Mesenchymal stem cell (in vitro differentiated cells and primary cell): Measurements from ENCODE around the gene DENND4B. TPM values are rescaled to one million over a fixed set of nuclear protein-coding genes. Genes with fewer than 3 reads are reported as not detected.

Experiments
- DNase-seq: peaks from one replicate; pipeline ENCODE4 v3.0.0-alpha.2; 2013
- H2AFZ ChIP-seq: one replicate; pipeline ENCODE4 v1.6.1; 2013; ENCODE audit warnings: low read depth, mild to moderate bottlenecking, control low read depth, inconsistent platforms, low read length, moderate library complexity
- H2AK5ac ChIP-seq: 2 replicates; pipeline ENCODE4 v1.6.1; 2013; ENCODE audit warnings: low read length, moderate library complexity, mild to moderate bottlenecking, inconsistent platforms; ENCODE audit not compliant: severe bottlenecking
- H2BK120ac ChIP-seq: one replicate; pipeline ENCODE4 v1.6.1; 2013; ENCODE audit warnings: low read depth, mild to moderate bottlenecking, inconsistent platforms, low read length, moderate library complexity
- H2BK12ac ChIP-seq, 2 experiments: one replicate each; pipeline ENCODE4 v1.6.1; 2013; ENCODE audit warnings: inconsistent platforms in 2 of 2, low read length in 2 of 2, mild to moderate bottlenecking in 2 of 2, moderate library complexity in 2 of 2, control low read depth in 1 of 2
- H2BK15ac ChIP-seq: one replicate; pipeline ENCODE4 v1.6.1; 2013; ENCODE audit warnings: mild to moderate bottlenecking, low read depth, inconsistent platforms; ENCODE audit not compliant: poor library complexity, severe bottlenecking
- H2BK5ac ChIP-seq: 2 replicates; pipeline ENCODE4 v1.6.1; 2013; ENCODE audit warnings: low read depth, mild to moderate bottlenecking, low read length, control low read depth, inconsistent platforms; ENCODE audit not compliant: poor library complexity, severe bottlenecking
- H3K14ac ChIP-seq, 2 experiments: one replicate each; pipeline ENCODE4 v1.6.1; 2013; ENCODE audit warnings: inconsistent platforms in 2 of 2, low read length in 2 of 2, control low read depth in 1 of 2, mild to moderate bottlenecking in 1 of 2, moderate library complexity in 1 of 2
- H3K18ac ChIP-seq, 2 experiments: one replicate each; pipeline ENCODE4 v1.6.1; 2013; ENCODE audit warnings: inconsistent platforms in 2 of 2, low read length in 2 of 2, control low read depth in 1 of 2, low read depth in 1 of 2, mild to moderate bottlenecking in 1 of 2
- H3K23ac ChIP-seq, 2 experiments: one replicate each; pipeline ENCODE4 v1.6.1; 2013; ENCODE audit warnings: inconsistent platforms in 2 of 2, low read length in 2 of 2, mild to moderate bottlenecking in 2 of 2, moderate library complexity in 2 of 2, control low read depth in 1 of 2
- H3K27ac ChIP-seq: 2 replicates; pipeline ENCODE4 v1.5.1; 2013; ENCODE audit warnings: mild to moderate bottlenecking, moderate library complexity, low read length, control low read depth, inconsistent platforms; ENCODE audit not compliant: poor library complexity, severe bottlenecking
- H3K27me3 ChIP-seq, 2 experiments: 2 replicates each; pipeline versions ENCODE4 v1.6.1 to v1.7.0; 2013; ENCODE audit warnings: low read length in 2 of 2, mild to moderate bottlenecking in 2 of 2, moderate library complexity in 2 of 2, control low read depth in 1 of 2, inconsistent platforms in 1 of 2; ENCODE audit not compliant: control insufficient read depth in 1 of 2, insufficient read depth in 1 of 2
- H3K36me3 ChIP-seq, 2 experiments: 2 replicates each; pipeline versions ENCODE4 v1.6.1 to v1.7.0; 2013; ENCODE audit warnings: low read length in 2 of 2, control low read depth in 1 of 2, inconsistent platforms in 1 of 2, low read depth in 1 of 2, mild to moderate bottlenecking in 1 of 2; ENCODE audit not compliant: insufficient read depth in 2 of 2, control insufficient read depth in 1 of 2
- H3K4ac ChIP-seq, 2 experiments: one replicate each; pipeline ENCODE4 v1.6.1; 2013; ENCODE audit warnings: inconsistent platforms in 2 of 2, low read length in 2 of 2, mild to moderate bottlenecking in 2 of 2, moderate library complexity in 2 of 2, control low read depth in 1 of 2, low read depth in 1 of 2
- H3K4me1 ChIP-seq: 2 replicates; pipeline ENCODE4 v1.6.1; 2013; ENCODE audit warnings: low read depth, low read length, control low read depth; ENCODE audit not compliant: control insufficient read depth, insufficient read depth
- H3K4me2 ChIP-seq: 2 replicates; pipeline ENCODE4 v1.6.1; 2013; ENCODE audit warnings: low read length, mild to moderate bottlenecking, inconsistent platforms; ENCODE audit not compliant: poor library complexity, severe bottlenecking
- H3K4me3 ChIP-seq, 2 experiments: 2 replicates each; pipeline versions ENCODE4 v1.5.1 to v1.7.0; 2013; ENCODE audit warnings: low read length in 2 of 2, mild to moderate bottlenecking in 2 of 2, control low read depth in 1 of 2, low read depth in 1 of 2; ENCODE audit not compliant: insufficient read depth in 1 of 2
- H3K79me1 ChIP-seq: replicated peaks from 2 replicates; pipeline ENCODE4 v1.6.1; 2013; ENCODE audit warnings: mild to moderate bottlenecking, control low read depth, low read length, inconsistent platforms; ENCODE audit not compliant: poor library complexity, severe bottlenecking
- H3K9ac ChIP-seq: 2 replicates; pipeline ENCODE4 v1.7.0; 2013; ENCODE audit warnings: mild to moderate bottlenecking, low read length, moderate library complexity
- H3K9me3 ChIP-seq: 2 replicates; pipeline ENCODE4 v1.7.0; 2013; ENCODE audit warnings: mild to moderate bottlenecking, low read length; ENCODE audit not compliant: control insufficient read depth
- H4K8ac ChIP-seq: one replicate; pipeline ENCODE4 v1.6.1; 2013; ENCODE audit warnings: inconsistent platforms, mild to moderate bottlenecking, low read length, moderate library complexity
- H4K91ac ChIP-seq: one replicate; pipeline ENCODE4 v1.6.1; 2013; ENCODE audit warnings: mild to moderate bottlenecking, low read length, inconsistent platforms
- WGBS: methylation state at CpG from one replicate; pipeline ENCODE4 v1.1.7; 2013; ENCODE audit warnings: mixed read lengths; 5-methylcytosine and 5-hydroxymethylcytosine counted together
- small RNA-seq: library from polyadenylated mRNA; stranded (forward); fragments of <200 nt; extraction: miRNeasy Mini kit (QIAGEN cat#:217004); gene quantifications from one replicate; pipeline ENCODE3, GENCODE V24; 2013; ENCODE audit warnings: low read depth

The DENND4B gene

DNA sequence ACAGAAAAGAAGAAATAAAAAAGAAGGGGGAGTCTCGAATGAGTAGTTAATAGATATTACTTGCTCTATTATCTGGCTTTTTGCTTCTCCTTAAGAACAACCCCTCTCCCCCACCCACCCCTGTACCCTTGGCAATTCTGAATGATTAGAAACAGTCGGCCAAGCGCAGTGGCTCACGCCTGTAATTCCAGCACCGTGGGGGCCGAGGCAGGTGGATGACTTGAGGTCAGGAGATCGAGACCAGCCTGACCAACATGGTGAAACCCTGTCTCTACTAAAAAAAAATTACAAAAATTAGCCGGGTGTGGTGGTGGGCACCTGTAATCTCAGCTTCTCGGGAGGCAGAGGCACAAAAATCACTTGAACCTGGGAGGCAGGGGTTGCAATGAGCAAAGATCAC, 66.5 kb downstream of the DENND4B start:
- Histone ChIP-seq H3K18ac (no peak overlapping the region), H3K9ac (no peak overlapping the region), H3K4ac (no peak overlapping the region), H3K27me3 (no peaks in the 10 kb centered on the region), H2AFZ (no peak overlapping the region), H3K27ac (no peak overlapping the region), H3K23ac (no peak overlapping the region), H2BK12ac (no peak overlapping the region), H3K9me3 (no peaks in the 10 kb centered on the region), H3K36me3 (peaks cover 0 to 6% of the 10 kb centered on the region in 2 experiments), H3K14ac (no peak overlapping the region), H4K8ac (no peak overlapping the region), H2BK5ac (no peak overlapping the region), H3K79me1 (peaks cover 12% of the 10 kb centered on the region), H3K4me3 (no peak overlapping the region), H2AK5ac (no peak overlapping the region), H4K91ac (no peak overlapping the region), H3K4me1 (peaks cover 9% of the 10 kb centered on the region), H3K4me2 (no peak overlapping the region), H2BK15ac (no peak overlapping the region), H2BK120ac (peak overlapping the region; percentile 49)
- DNase-seq = no peak
- over 99% methylated on average over 8 of the region's 9 CpGs for WGBS

Small RNAs within 50 kb of the gene (small RNA-seq; reads per million reads assigned to genes)
- gene AL831737.1 (not detected), gene MIR6737 (1.4 reads per million)
